Measurements from ENCODE around the gene BUD13. TPM values are rescaled to one million over a fixed set of nuclear protein-coding genes. Genes with fewer than 3 reads are reported as not detected.
A peak's percentile ranks its signal among the peaks of the same experiment; 100 is the strongest.

The BUD13 gene
- total and polyA plus RNA-seq, 2 of the 13 experiments (the other 11 are each of a cell fraction or from before 2014, with no cell fraction given) = 13.3 to 25.9 TPM

- TF ChIP-seq, protein P1, sequence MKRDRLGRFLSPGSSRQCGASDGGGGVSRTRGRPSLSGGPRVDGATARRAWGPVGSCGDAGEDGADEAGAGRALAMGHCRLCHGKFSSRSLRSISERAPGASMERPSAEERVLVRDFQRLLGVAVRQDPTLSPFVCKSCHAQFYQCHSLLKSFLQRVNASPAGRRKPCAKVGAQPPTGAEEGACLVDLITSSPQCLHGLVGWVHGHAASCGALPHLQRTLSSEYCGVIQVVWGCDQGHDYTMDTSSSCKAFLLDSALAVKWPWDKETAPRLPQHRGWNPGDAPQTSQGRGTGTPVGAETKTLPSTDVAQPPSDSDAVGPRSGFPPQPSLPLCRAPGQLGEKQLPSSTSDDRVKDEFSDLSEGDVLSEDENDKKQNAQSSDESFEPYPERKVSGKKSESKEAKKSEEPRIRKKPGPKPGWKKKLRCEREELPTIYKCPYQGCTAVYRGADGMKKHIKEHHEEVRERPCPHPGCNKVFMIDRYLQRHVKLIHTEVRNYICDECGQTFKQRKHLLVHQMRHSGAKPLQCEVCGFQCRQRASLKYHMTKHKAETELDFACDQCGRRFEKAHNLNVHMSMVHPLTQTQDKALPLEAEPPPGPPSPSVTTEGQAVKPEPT (CRISPR knock-in tag; IDR thresholded peaks at IDR 0.05; ENCODE audit: low read depth) = no peak
- TF ChIP-seq ZBTB7B (CRISPR knock-in tag; IDR thresholded peaks at IDR 0.05) (0 out of 2 replicates have a peak, but pooled peaks have one; percentile 41), CBX2 (IDR thresholded peaks at IDR 0.05; ENCODE audit: low read depth, low read length) (no peak), CBX2 (CRISPR knock-in tag; IDR thresholded peaks at IDR 0.05; ENCODE audit: low read depth) (no peak), EEA1 (CRISPR knock-in tag; IDR thresholded peaks at IDR 0.05; ENCODE audit: borderline replicate concordance) (no peak), ZNF501 (CRISPR knock-in tag; IDR thresholded peaks at IDR 0.05) (no peak), REL (CRISPR knock-in tag; conservative IDR thresholded peaks at IDR 0.05) (no peak), KMT2A (CRISPR knock-in tag; IDR thresholded peaks at IDR 0.05) (no peak), GZF1 (CRISPR knock-in tag; IDR thresholded peaks at IDR 0.05) (no peak), ZNF296 (CRISPR knock-in tag; conservative IDR thresholded peaks at IDR 0.05) (no peak), NKX3-1 (CRISPR knock-in tag; IDR thresholded peaks at IDR 0.05) (no peak), ZNF878 (CRISPR knock-in tag; IDR thresholded peaks at IDR 0.05) (0 out of 2 replicates have a peak, but pooled peaks have one; percentile 12), ZNF350 (CRISPR knock-in tag; IDR thresholded peaks at IDR 0.05; ENCODE audit: borderline replicate concordance, low read depth) (0 out of 2 replicates have a peak, but pooled peaks have one; percentile 22), HNF4A (CRISPR knock-in tag; IDR thresholded peaks at IDR 0.05) (peak; percentile 91), HDAC2 (CRISPR knock-in tag; IDR thresholded peaks at IDR 0.05) (0 out of 2 replicates have a peak, but pooled peaks have one; percentile 19), SETDB1 (CRISPR knock-in tag; IDR thresholded peaks at IDR 0.05; ENCODE audit: borderline replicate concordance) (no peak), FOXA3 (CRISPR knock-in tag; IDR thresholded peaks at IDR 0.05) (peak; percentile 56), ZMYM3 (CRISPR knock-in tag; IDR thresholded peaks at IDR 0.05) (peak; percentile 82), ZMYM2 (CRISPR knock-in tag; IDR thresholded peaks at IDR 0.05) (peak; percentile 82)
- TF ChIP-seq, protein P2, sequence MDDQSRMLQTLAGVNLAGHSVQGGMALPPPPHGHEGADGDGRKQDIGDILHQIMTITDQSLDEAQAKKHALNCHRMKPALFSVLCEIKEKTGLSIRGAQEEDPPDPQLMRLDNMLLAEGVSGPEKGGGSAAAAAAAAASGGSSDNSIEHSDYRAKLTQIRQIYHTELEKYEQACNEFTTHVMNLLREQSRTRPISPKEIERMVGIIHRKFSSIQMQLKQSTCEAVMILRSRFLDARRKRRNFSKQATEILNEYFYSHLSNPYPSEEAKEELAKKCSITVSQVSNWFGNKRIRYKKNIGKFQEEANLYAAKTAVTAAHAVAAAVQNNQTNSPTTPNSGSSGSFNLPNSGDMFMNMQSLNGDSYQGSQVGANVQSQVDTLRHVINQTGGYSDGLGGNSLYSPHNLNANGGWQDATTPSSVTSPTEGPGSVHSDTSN (CRISPR knock-in tag; IDR thresholded peaks at IDR 0.05; ENCODE audit: borderline replicate concordance) = no peak
- TF ChIP-seq, protein P3, sequence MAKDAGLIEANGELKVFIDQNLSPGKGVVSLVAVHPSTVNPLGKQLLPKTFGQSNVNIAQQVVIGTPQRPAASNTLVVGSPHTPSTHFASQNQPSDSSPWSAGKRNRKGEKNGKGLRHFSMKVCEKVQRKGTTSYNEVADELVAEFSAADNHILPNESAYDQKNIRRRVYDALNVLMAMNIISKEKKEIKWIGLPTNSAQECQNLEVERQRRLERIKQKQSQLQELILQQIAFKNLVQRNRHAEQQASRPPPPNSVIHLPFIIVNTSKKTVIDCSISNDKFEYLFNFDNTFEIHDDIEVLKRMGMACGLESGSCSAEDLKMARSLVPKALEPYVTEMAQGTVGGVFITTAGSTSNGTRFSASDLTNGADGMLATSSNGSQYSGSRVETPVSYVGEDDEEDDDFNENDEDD (CRISPR knock-in tag; IDR thresholded peaks at IDR 0.05; ENCODE audit: borderline replicate concordance) = no peak
Observed at GRCh38 chr11:116813781-116814471, 41.1 kb upstream of the BUD13 start (continued).

Measured in HepG2 (cell line).